ENCODE measurements around the gene NMNAT2.

The NMNAT2 gene

GRCh38 chr1:183419399-183419798, 1.2 kb upstream of the NMNAT2 start:
- TF ChIP-seq CTCF (IDR thresholded peaks at IDR 0.05; ENCODE audit: borderline replicate concordance, insufficient read depth, low read depth, low read length): no peak
- H3K4me3 ChIP-seq (ENCODE audit: low read depth, low read length): no peak overlapping the region

GRCh38 chr1:183418696-183419095, 516 bp upstream of the NMNAT2 start:
- no peak for TF ChIP-seq CTCF (IDR thresholded peaks at IDR 0.05; ENCODE audit: borderline replicate concordance, insufficient read depth, low read depth, low read length)
- H3K4me3 ChIP-seq (ENCODE audit: low read depth, low read length): no peak overlapping the region

- TF ChIP-seq CTCF (IDR thresholded peaks at IDR 0.05; ENCODE audit: borderline replicate concordance, insufficient read depth, low read depth, low read length): no peak
- H3K4me3 ChIP-seq (ENCODE audit: low read depth, low read length): no peak overlapping the region
Measured at GRCh38 chr1:183416850-183417771, 1.1 kb downstream of the NMNAT2 start.

GRCh38 chr1:183414365-183414764, 3.8 kb downstream of the NMNAT2 start:
- H3K4me3 ChIP-seq (ENCODE audit: low read depth, low read length): no peak overlapping the region
- no peak for TF ChIP-seq CTCF (IDR thresholded peaks at IDR 0.05; ENCODE audit: borderline replicate concordance, insufficient read depth, low read depth, low read length)

GRCh38 chr1:183411091-183411490, 7.1 kb downstream of the NMNAT2 start:
- H3K4me3 ChIP-seq (ENCODE audit: low read depth, low read length): no peak overlapping the region
- no peak for TF ChIP-seq CTCF (IDR thresholded peaks at IDR 0.05; ENCODE audit: borderline replicate concordance, insufficient read depth, low read depth, low read length)

GRCh38 chr1:183407961-183408360, 10.2 kb downstream of the NMNAT2 start:
- no peak overlapping the region for H3K4me3 ChIP-seq (ENCODE audit: low read depth, low read length)
- TF ChIP-seq CTCF (IDR thresholded peaks at IDR 0.05; ENCODE audit: borderline replicate concordance, insufficient read depth, low read depth, low read length): no peak

- no peak for TF ChIP-seq CTCF (IDR thresholded peaks at IDR 0.05; ENCODE audit: borderline replicate concordance, insufficient read depth, low read depth, low read length)
- H3K4me3 ChIP-seq (ENCODE audit: low read depth, low read length): no peak overlapping the region
Measured at GRCh38 chr1:183407474-183407873, 10.7 kb downstream of the NMNAT2 start.

Data from GM12875 (cell line).